PC-3 (cell line): ENCODE measurements around the gene SRCAP.

ENCODE experiments used
- CTCF ChIP-seq: fragments of 300-600 bp; sonication (generic); conservative IDR thresholded peaks from 2 replicates; pipeline ENCODE4 v1.5.1; 2017; ENCODE audit warnings: antibody characterized with exemption, low read depth, mild to moderate bottlenecking, low read length
- EZH2 ChIP-seq: fragments of 300-600 bp; sonication (generic); IDR thresholded peaks from one replicate; pipeline ENCODE4 v1.6.1; 2017; ENCODE audit warnings: antibody characterized with exemption, mild to moderate bottlenecking, low read length; ENCODE audit not compliant: unreplicated experiment
- EZH2phosphoT487 ChIP-seq: fragments of 300-600 bp; sonication (generic); IDR thresholded peaks from 2 replicates; pipeline ENCODE4 v1.6.1; 2018; ENCODE audit warnings: mild to moderate bottlenecking, antibody characterized with exemption, low read length, borderline replicate concordance

- no peak for TF ChIP-seq EZH2
- no peak for TF ChIP-seq CTCF
- TF ChIP-seq EZH2phosphoT487: no peak
Observed at GRCh38 chr16:30665830-30666190, 33.2 kb upstream of the SRCAP start.
